ENCODE results near the gene BCL2L11. TPM values are rescaled to one million over a fixed set of nuclear protein-coding genes. Genes with fewer than 3 reads are reported as not detected.

Gene BCL2L11
- polyA plus RNA-seq, 4 donors = 8.5 to 33.4 (median 10.5) TPM

DNA sequence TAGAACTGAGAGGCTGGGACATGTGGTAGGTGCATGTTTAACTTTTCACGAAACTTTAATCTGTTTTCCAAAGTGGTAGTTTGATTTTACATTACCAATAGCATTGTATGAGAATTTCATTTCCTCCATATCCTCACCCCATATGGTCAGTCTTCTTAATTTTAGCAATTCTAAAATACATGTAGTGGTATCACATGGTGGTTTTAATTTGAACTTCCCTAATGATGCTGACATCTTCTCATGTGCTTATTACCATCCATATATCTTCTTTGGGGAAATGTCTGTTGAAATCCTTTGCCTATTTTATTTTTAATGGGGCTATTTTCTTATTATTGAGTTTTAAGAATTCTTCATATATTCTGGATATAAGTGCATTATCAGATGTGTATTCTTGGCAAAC lies 89.3 kb downstream of the BCL2L11 start:
- Histone ChIP-seq H3K4me1 (ENCODE audit: control insufficient read depth in 3 of 3, insufficient read depth in 2 of 3, low read depth in 1 of 3, low read length in 2 of 3) (peaks cover 0 to 14% (median 0%) of the 10 kb centered on the region in 3 donors), H3K27ac (ENCODE audit: low read depth in 1 of 3, low read length in 2 of 3) (no peak overlapping the region), H3K27me3 (ENCODE audit: control insufficient read depth in 3 of 3, insufficient read depth in 3 of 3, low read length in 3 of 3) (no peaks in the 10 kb centered on the region), H3K4me3 (ENCODE audit: low read depth in 1 of 3, low read length in 3 of 3) (no peak overlapping the region), H3K36me3 (ENCODE audit: control insufficient read depth in 3 of 3, insufficient read depth in 2 of 3, low read depth in 1 of 3, low read length in 3 of 3) (no peaks in the 10 kb centered on the region), H3K9me3 (ENCODE audit: control insufficient read depth in 2 of 2, insufficient read depth in 1 of 2, low read depth in 1 of 2, low read length in 1 of 2) (peaks cover 0 to 2% of the 10 kb centered on the region in 2 donors)
- WGBS, 3 donors = 90 to 97% (median 96%) methylated on average over 1 of the region's 1 CpG
- FAIRE-seq (no peak), DNase-seq (no peak)

DNA sequence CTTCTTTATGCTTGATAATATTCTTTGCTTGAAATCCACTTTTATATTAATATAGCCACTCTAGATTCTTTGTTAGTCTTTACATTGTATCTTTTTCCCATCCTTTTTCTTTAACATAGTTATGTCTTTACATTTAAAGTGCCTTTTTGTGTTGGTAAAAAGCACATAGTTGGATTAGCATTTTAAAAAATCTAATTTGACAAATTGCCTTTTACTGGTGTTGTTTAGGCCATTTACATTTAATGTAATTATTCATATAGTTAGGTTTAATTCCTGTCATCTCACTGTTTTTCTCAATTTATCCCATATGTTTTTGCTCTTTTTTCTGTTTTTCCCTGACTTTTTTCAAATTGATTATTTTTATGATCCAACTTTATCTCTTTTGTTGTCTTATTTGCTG lies 93.2 kb downstream of the BCL2L11 start:
- Histone ChIP-seq H3K9me3 (ENCODE audit: control insufficient read depth in 2 of 2, insufficient read depth in 1 of 2, low read depth in 1 of 2, low read length in 1 of 2) (peaks cover 0 to 2% of the 10 kb centered on the region in 2 donors), H3K27ac (ENCODE audit: low read depth in 1 of 3, low read length in 2 of 3) (no peak overlapping the region), H3K36me3 (ENCODE audit: control insufficient read depth in 3 of 3, insufficient read depth in 2 of 3, low read depth in 1 of 3, low read length in 3 of 3) (no peaks in the 10 kb centered on the region), H3K4me3 (ENCODE audit: low read depth in 1 of 3, low read length in 3 of 3) (no peak overlapping the region), H3K4me1 (ENCODE audit: control insufficient read depth in 3 of 3, insufficient read depth in 2 of 3, low read depth in 1 of 3, low read length in 2 of 3) (no peaks in the 10 kb centered on the region), H3K27me3 (ENCODE audit: control insufficient read depth in 3 of 3, insufficient read depth in 3 of 3, low read length in 3 of 3) (no peaks in the 10 kb centered on the region)
- DNase-seq (no peak), FAIRE-seq (no peak)

DNA sequence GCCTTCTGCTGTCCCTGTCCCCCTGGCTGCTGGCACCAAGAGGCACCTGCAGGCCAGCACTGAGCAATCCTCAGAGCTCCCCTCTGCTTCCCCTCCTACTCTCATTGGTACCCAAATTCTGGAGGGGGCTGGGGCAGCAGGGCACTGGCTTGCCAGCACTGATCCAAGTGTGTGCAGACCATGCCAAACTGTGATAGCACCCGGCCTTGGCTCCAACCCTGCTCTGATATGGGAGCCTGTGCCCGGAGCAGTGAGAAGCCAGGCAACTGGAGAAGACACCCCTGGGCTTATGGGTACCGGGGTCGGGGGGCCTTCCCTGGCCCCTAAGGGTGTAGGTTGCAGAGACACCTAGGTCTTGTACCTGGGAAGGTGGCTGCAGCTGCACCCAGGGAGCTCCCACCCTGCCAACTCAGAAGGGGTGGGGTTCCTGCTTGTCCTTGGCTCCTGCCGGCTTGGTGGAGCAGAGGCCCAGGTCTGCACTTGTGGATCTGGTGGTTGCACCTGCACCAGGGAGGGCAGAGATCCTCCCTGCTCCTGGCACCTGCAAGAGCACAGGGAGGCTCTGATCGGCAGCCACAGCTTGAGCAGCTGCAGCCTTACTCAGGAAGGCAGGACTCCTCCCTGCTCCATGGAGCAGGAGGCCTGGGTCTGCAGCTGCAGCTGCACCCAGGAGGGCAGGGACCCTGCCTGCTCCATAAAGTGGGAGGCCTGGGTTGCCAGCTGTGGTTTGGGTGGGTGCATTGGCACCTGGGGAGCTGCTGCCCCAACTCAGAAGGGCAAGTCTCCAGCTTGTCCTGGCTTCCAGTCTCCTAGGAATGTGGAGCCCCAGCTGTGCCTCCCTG lies 96.3 kb downstream of the BCL2L11 start:
- 30 to 79% (median 36%) methylated on average over 6 of the region's 6 CpGs for WGBS, 3 donors
- no peaks in the 10 kb centered on the region for H3K9me3 ChIP-seq (ENCODE audit: control insufficient read depth in 2 of 2, insufficient read depth in 1 of 2, low read depth in 1 of 2, low read length in 1 of 2)
- H3K4me1 ChIP-seq (ENCODE audit: control insufficient read depth in 3 of 3, insufficient read depth in 2 of 3, low read depth in 1 of 3, low read length in 2 of 3) = no peaks in the 10 kb centered on the region
- no peak overlapping the region for H3K27ac ChIP-seq (ENCODE audit: low read depth in 1 of 3, low read length in 2 of 3)
- FAIRE-seq = no peak
- no peak overlapping the region for H3K4me3 ChIP-seq (ENCODE audit: low read depth in 1 of 3, low read length in 3 of 3)
- H3K27me3 ChIP-seq (ENCODE audit: control insufficient read depth in 3 of 3, insufficient read depth in 3 of 3, low read length in 3 of 3) = no peaks in the 10 kb centered on the region
- DNase-seq = peak in 1 of 2 donors; percentile 15
- no peaks in the 10 kb centered on the region for H3K36me3 ChIP-seq (ENCODE audit: control insufficient read depth in 3 of 3, insufficient read depth in 2 of 3, low read depth in 1 of 3, low read length in 3 of 3)

Data from small intestine (tissue), 7 donors.